ENCODE data around the gene FBXL13. TPM values are rescaled to one million over a fixed set of nuclear protein-coding genes. Genes with fewer than 3 reads are reported as not detected.
"Not testable (repeated sequence)": the region's sequence is repeated elsewhere in the genome, so short reads cannot be mapped to it uniquely, and the experiment has no call there.

FBXL13 gene
- total RNA-seq, 2 experiments from 2014 or later, result 1.6 to 2.0 TPM

GRCh38 chr7:102979670-102980069 lies 94.9 kb downstream of the FBXL13 start:
- intact Hi-C loops (cut with micrococcal nuclease; ENCODE audit: unreplicated experiment), result no loop called here
- Histone ChIP-seq H3K9me3 (ENCODE audit: low read length) (no peaks in the 10 kb centered on the region), H3K27ac (ENCODE audit: low read depth, low read length, poor library complexity, severe bottlenecking) (no peak overlapping the region), H4K20me1 (ENCODE audit: insufficient read depth, low read length) (no peaks in the 10 kb centered on the region), H3K4me3 (ENCODE audit: low read depth, low read length, poor library complexity, severe bottlenecking) (no peak overlapping the region), H3K79me2 (ENCODE audit: insufficient read depth, low read depth, low read length) (no peaks in the 10 kb centered on the region), H2AFZ (ENCODE audit: low read length) (no peak overlapping the region), H3K36me3 (ENCODE audit: insufficient read depth, low read length) (no peaks in the 10 kb centered on the region), H3K9me2 (ENCODE audit: insufficient read depth, low read length) (no peaks in the 10 kb centered on the region), H3K4me2 (ENCODE audit: low read length) (no peak overlapping the region), H3K4me1 (ENCODE audit: insufficient read depth, low read length, poor library complexity, severe bottlenecking) (no peaks in the 10 kb centered on the region)
- TF ChIP-seq CTCF (conservative IDR thresholded peaks at IDR 0.05; ENCODE audit: low read length) (no peak), EZH2phosphoT487 (IDR thresholded peaks at IDR 0.05; ENCODE audit: borderline replicate concordance, low read depth, low read length) (no peak)
- DNase-seq (ENCODE audit: low spot score), result no peak
- no TSS peak for BruUV-seq (replicated peaks)
- CTCF ChIA-PET (ENCODE audit: unreplicated experiment), result no interaction called here
- POLR2A ChIA-PET, result no interaction called here

- Histone ChIP-seq H2AFZ (ENCODE audit: low read length) (no peak overlapping the region), H3K9me3 (ENCODE audit: low read length) (no peaks in the 10 kb centered on the region), H3K36me3 (ENCODE audit: insufficient read depth, low read length) (no peaks in the 10 kb centered on the region), H3K4me2 (ENCODE audit: low read length) (no peak overlapping the region), H3K27ac (ENCODE audit: low read depth, low read length, poor library complexity, severe bottlenecking) (no peak overlapping the region), H3K4me3 (ENCODE audit: low read depth, low read length, poor library complexity, severe bottlenecking) (no peak overlapping the region), H4K20me1 (ENCODE audit: insufficient read depth, low read length) (no peaks in the 10 kb centered on the region), H3K4me1 (ENCODE audit: insufficient read depth, low read length, poor library complexity, severe bottlenecking) (no peaks in the 10 kb centered on the region), H3K9me2 (ENCODE audit: insufficient read depth, low read length) (no peaks in the 10 kb centered on the region), H3K79me2 (ENCODE audit: insufficient read depth, low read depth, low read length) (no peaks in the 10 kb centered on the region)
- intact Hi-C loops (cut with micrococcal nuclease; ENCODE audit: unreplicated experiment), result no loop called here
- BruUV-seq (replicated peaks), result no TSS peak
- CTCF ChIA-PET (ENCODE audit: unreplicated experiment), result no interaction called here
- POLR2A ChIA-PET, result no interaction called here
- no peak for DNase-seq (ENCODE audit: low spot score)
- TF ChIP-seq CTCF (conservative IDR thresholded peaks at IDR 0.05; ENCODE audit: low read length) (no peak), EZH2phosphoT487 (IDR thresholded peaks at IDR 0.05; ENCODE audit: borderline replicate concordance, low read depth, low read length) (no peak)
Observed at GRCh38 chr7:102978284-102978683, 96.3 kb downstream of the FBXL13 start.

- BruUV-seq (replicated peaks); H3K9me3 ChIP-seq (ENCODE audit: low read length); H3K4me1 ChIP-seq (ENCODE audit: insufficient read depth, low read length, poor library complexity, severe bottlenecking); H3K36me3 ChIP-seq (ENCODE audit: insufficient read depth, low read length); H3K9me2 ChIP-seq (ENCODE audit: insufficient read depth, low read length); H3K27ac ChIP-seq (ENCODE audit: low read depth, low read length, poor library complexity, severe bottlenecking); POLR2A ChIA-PET; H4K20me1 ChIP-seq (ENCODE audit: insufficient read depth, low read length); intact Hi-C loops (cut with micrococcal nuclease; ENCODE audit: unreplicated experiment); H3K4me2 ChIP-seq (ENCODE audit: low read length); CTCF ChIA-PET (ENCODE audit: unreplicated experiment); H3K4me3 ChIP-seq (ENCODE audit: low read depth, low read length, poor library complexity, severe bottlenecking); H3K79me2 ChIP-seq (ENCODE audit: insufficient read depth, low read depth, low read length); DNase-seq (ENCODE audit: low spot score); H2AFZ ChIP-seq (ENCODE audit: low read length): not testable (repeated sequence)
Observed at GRCh38 chr7:102977586-102977985, 97.0 kb downstream of the FBXL13 start.

Data from OCI-LY7 (cell line).